ENCODE measurements around the gene TMEM59L.

GRCh38 chr19:18650021-18650390, 37.3 kb downstream of the TMEM59L start:
- TF ChIP-seq CTCF (CRISPR knock-in tag; IDR thresholded peaks at IDR 0.05), result no peak
- no peak for TF ChIP-seq POLR2A (IDR thresholded peaks at IDR 0.05; ENCODE audit: insufficient read depth in 1 of 2, low read depth in 2 of 2, low read length in 2 of 2)
- no peak for TF ChIP-seq KDM5B (CRISPR knock-in tag; IDR thresholded peaks at IDR 0.05; ENCODE audit: borderline replicate concordance)
- TF ChIP-seq ZNF737 (CRISPR knock-in tag; IDR thresholded peaks at IDR 0.05; ENCODE audit: borderline replicate concordance), result no peak
- TF ChIP-seq ESRRA (CRISPR knock-in tag; IDR thresholded peaks at IDR 0.05; ENCODE audit: low read depth), result no peak
- no peak for TF ChIP-seq ZNF264 (CRISPR knock-in tag; IDR thresholded peaks at IDR 0.05)
- no peak for TF ChIP-seq HMGA1 (CRISPR knock-in tag; conservative IDR thresholded peaks at IDR 0.05)
- no peak for TF ChIP-seq CBX2 (IDR thresholded peaks at IDR 0.05; ENCODE audit: low read depth, low read length)
- no peak for TF ChIP-seq CBX2 (CRISPR knock-in tag; IDR thresholded peaks at IDR 0.05; ENCODE audit: low read depth)
- TF ChIP-seq EZH2 (conservative IDR thresholded peaks at IDR 0.05; ENCODE audit: low read depth, low read length), result no peak
